Omental fat pad (tissue), 4 donors: ENCODE results near the gene GAA. TPM values are rescaled to one million over a fixed set of nuclear protein-coding genes. Genes with fewer than 3 reads are reported as not detected.

Experiments used
- ATAC-seq: fragments of 150-250 bp; one replicate; pipeline ENCODE4 v1.9.1; 2016; ENCODE audit warnings: mild to moderate bottlenecking, moderate library complexity; ENCODE audit not compliant: low FRiP score
- DNase-seq: peaks from one replicate; pipeline ENCODE4 v3.0.0-alpha.2; 2019; ENCODE audit warnings: low spot score
- total RNA-seq, 4 donors: library from RNA; depleted of rRNA; stranded (reverse); fragments of >200 nt; gene quantifications; one replicate each; pipeline ENCODE4 v1.1.0, GENCODE V29; 2016
- TF ChIP-seq, protein P1 (sequence below), 3 donors: fragments of 450-650 bp; IDR thresholded peaks; one replicate each; pipeline ENCODE4 v1.5.1; 2016 to 2017; ENCODE audit warnings: antibody characterized with exemption in 3 of 3, mild to moderate bottlenecking in 3 of 3, moderate library complexity in 2 of 3

Gene GAA
- total RNA-seq, 4 donors from 2014 or later, result 52.8 to 83.0 (median 64.8) TPM

DNA sequence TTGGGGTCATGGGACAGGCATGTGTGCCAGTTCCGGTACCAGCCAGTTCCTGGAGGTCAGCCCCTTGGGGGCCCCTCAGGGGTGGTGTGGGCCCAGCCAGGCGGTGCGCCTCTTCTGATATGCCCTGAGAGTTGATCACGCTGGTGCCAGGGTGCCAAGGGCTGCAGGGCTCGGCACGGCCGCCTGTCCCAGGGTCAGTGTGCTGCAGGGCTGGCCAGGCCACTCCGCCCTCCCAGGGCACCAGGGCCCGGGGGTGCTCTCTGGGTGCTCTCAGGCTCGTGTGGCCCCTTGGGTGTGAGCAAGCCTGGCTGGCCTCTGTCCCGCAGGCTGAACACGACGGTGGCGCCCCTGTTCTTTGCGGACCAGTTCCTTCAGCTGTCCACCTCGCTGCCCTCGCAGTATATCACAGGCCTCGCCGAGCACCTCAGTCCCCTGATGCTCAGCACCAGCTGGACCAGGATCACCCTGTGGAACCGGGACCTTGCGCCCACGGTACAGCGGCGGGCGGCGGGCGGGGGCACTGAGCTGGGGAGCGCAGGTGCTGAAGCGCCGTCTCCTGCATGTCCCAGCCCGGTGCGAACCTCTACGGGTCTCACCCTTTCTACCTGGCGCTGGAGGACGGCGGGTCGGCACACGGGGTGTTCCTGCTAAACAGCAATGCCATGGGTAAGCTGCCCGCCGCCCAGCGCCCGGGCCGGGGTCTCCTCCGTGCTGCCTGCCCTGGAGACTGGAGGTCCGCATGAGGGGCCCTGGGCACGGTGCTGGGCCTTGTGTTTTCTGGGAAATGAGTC lies 6.0 kb downstream of the GAA start:
- TF ChIP-seq, protein P1, sequence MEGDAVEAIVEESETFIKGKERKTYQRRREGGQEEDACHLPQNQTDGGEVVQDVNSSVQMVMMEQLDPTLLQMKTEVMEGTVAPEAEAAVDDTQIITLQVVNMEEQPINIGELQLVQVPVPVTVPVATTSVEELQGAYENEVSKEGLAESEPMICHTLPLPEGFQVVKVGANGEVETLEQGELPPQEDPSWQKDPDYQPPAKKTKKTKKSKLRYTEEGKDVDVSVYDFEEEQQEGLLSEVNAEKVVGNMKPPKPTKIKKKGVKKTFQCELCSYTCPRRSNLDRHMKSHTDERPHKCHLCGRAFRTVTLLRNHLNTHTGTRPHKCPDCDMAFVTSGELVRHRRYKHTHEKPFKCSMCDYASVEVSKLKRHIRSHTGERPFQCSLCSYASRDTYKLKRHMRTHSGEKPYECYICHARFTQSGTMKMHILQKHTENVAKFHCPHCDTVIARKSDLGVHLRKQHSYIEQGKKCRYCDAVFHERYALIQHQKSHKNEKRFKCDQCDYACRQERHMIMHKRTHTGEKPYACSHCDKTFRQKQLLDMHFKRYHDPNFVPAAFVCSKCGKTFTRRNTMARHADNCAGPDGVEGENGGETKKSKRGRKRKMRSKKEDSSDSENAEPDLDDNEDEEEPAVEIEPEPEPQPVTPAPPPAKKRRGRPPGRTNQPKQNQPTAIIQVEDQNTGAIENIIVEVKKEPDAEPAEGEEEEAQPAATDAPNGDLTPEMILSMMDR (IDR thresholded peaks at IDR 0.05), result no peak
- DNase-seq (no peak), ATAC-seq (no peak)

DNA sequence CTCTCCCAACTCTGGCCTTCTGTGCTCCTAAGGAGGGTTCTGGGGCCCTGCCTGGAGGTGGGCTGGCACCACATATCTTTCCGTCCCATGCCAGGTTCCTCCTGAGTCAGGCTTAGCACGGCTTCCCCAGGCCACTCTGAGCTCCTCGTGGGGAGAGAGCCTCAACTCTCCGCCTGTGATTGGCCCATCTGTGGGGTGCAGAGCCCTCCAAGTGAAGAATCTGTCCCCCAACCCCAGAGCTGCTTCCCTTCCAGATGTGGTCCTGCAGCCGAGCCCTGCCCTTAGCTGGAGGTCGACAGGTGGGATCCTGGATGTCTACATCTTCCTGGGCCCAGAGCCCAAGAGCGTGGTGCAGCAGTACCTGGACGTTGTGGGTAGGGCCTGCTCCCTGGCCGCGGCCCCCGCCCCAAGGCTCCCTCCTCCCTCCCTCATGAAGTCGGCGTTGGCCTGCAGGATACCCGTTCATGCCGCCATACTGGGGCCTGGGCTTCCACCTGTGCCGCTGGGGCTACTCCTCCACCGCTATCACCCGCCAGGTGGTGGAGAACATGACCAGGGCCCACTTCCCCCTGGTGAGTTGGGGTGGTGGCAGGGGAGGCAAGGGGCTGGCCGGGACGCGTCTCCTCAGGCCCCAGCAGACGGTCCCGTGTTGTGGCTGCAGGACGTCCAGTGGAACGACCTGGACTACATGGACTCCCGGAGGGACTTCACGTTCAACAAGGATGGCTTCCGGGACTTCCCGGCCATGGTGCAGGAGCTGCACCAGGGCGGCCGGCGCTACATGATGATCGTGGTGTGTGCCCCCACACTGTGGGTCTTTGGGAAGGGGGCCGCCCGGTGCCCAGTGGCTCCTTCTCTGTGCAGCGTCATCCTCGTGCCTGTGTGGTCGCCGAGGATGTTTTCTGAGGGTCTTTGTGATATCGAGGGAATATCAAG lies 6.9 kb downstream of the GAA start:
- DNase-seq (no peak), ATAC-seq (no peak)
- TF ChIP-seq, protein P1 (IDR thresholded peaks at IDR 0.05), result no peak

DNA sequence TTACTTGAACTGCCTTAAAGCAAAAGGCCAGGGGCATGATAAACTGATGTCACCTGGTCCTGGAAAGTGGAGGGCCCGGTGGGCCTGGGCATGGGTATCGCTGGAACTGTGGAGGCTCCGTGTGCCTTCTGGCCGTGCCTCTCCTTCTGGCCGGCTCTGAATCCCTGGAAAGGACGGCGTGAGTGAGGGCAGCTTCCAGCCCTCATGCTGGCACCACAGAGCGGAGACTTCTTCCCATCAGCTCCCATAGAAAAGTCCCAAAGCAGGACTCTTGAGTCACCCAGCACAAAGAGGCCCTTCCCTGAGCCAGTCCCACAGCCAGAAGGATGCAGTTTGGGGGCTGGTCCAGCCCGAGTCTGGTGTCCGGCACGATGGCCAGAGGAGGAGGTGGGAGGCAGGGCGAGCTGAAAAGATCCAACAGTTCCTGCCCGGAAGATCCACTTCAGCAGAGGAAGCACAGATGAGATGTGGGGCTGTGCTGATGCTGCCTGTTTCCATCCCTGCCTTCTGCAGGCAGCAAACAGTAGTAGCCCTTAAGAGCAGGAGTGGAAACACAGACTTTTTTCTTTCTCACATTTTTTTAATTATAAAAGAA lies 7.8 kb downstream of the GAA start:
- ATAC-seq (no peak), DNase-seq (no peak)
- TF ChIP-seq, protein P1 (IDR thresholded peaks at IDR 0.05), result no peak

DNA sequence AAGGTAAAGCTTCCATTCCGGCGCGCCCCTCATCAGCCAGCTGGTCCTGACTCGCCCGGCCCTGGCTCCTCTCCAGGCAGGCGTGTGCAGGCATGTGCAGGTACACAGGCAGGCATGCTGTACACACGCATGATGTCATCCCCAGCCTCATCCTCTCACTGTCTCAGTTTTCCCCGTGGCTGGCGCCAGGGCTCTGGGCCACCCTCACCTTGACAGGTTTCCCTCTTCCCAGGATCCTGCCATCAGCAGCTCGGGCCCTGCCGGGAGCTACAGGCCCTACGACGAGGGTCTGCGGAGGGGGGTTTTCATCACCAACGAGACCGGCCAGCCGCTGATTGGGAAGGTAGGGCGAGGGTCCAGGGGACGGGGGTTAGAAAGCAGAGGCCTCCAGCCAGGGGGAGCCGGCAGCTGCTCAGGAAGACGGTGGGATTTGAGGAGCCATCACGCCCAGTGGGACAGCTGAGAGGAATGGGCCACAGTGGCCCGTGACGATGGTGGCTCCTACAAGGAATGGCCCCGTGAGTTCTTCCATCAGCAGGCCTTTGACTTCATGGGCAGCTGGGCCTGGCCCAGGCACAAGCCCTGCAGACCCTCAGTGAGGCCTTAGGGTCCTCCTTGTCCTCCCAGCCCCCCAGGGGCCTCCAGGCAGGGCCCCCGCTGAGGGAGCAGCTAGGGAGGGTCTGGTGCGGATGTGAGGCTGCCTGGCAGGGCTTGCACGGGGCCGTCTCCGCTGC lies 8.5 kb downstream of the GAA start:
- TF ChIP-seq, protein P1 (IDR thresholded peaks at IDR 0.05), result no peak
- ATAC-seq (no peak), DNase-seq (no peak)

DNA sequence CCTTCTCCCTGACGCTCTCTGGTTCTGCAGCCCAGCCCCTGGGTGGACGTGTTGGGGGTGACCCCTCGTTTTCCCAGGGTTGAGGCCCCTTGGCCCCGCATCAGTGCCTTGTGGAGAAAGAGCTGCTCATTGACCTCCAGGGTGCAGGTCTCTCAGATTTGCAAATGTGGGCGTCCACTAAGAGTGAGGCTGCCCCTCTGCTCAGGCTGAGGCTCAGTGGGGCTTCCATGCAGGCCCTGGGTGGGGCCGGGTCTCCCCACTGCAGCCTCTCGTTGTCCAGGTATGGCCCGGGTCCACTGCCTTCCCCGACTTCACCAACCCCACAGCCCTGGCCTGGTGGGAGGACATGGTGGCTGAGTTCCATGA lies 9.0 kb downstream of the GAA start:
- DNase-seq, result no peak
- no peak for ATAC-seq
- TF ChIP-seq, protein P1 (IDR thresholded peaks at IDR 0.05), result no peak

DNA sequence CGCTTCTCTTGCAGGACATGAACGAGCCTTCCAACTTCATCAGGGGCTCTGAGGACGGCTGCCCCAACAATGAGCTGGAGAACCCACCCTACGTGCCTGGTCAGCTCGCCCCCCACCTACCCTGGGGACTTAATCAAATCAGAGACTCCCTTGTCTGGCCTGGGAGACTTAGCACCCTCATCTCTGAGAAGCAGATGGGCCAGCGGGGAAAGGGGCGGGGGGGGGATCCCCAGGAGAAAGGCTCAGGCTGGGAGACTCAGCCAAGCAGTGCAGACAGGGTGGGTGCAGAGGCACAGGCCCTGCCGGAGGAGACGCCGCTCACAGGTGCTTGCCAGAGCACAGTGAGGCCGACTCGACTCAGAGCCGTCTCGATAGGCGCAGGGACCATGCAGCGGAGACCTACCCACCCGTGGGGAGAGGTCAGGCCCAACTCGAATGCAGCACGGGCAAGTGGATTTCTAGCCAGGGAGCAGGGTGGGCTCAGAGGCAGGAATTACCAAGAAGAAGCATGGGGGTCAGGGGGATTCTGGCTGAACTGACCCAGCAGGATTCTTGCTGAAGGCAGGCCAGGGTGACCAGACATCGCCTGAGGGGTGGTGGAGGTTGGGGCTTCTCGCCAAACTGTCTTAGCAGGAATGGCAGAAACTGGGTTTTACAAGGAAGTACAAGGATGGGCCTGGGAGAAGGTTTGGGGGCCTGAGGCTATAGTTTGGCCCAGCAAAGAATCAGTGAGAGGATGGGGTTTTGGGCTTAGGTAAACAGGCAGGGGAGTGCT lies 9.7 kb downstream of the GAA start:
- TF ChIP-seq, protein P1 (IDR thresholded peaks at IDR 0.05), result no peak
- DNase-seq (no peak), ATAC-seq (no peak)
